K562 (cell line): ENCODE data around the gene HIPK2. TPM values are rescaled to one million over a fixed set of nuclear protein-coding genes. Genes with fewer than 3 reads are reported as not detected.

Experiments
- ATAC-seq: fragments of 200-7000 bp; cut with Tn5 transposase; 3 replicates; pipeline ENCODE4 v1.9.1; 2020; ENCODE audit warnings: moderate library complexity
- BruUV-seq: library from RNA; stranded (reverse); fragments of 400-500 nt; replicated peaks from 2 replicates; lab custom pipeline; 2021; lab: Mats Ljungman, UMichigan
- CTCF ChIA-PET: fragments of 300-600 bp; formaldehyde crosslinking; extraction: SDS; loops from one replicate; lab custom pipeline; 2021; ENCODE audit warnings: low intra/inter-chr PET ratio; lab: Yijun Ruan, JAX
- POLR2A ChIA-PET: fragments of 300-600, 350-650 bp; sonication (Branson Sonifier 250); formaldehyde crosslinking; extraction: SDS; loops from one replicate; lab custom pipeline; 2021; ENCODE audit warnings: antibody characterized with exemption, inconsistent platforms; lab: Yijun Ruan, JAX
- DNase-seq, 4 experiments: peaks; one replicate each; pipeline versions ENCODE4 v3.0.0 to v3.0.0-alpha.2; 2011 to 2018; ENCODE audit warnings: low spot score in 3 of 4, mixed read lengths in 3 of 4; ENCODE audit errors: extremely low read depth in 1 of 4
- FAIRE-seq: peaks from 2 replicates; lab custom pipeline; 2011; peaks lifted over from hg19 to GRCh38; lab: Jason Lieb, UNC
- H2AFZ ChIP-seq: 2 replicates; pipeline ENCODE4 v1.6.0; 2011; ENCODE audit warnings: low read depth, low read length, control low read depth, inconsistent platforms
- H3K27ac ChIP-seq: fragments of 200-600 bp; 3 replicates; pipeline ENCODE4 v1.8.0; 2011; ENCODE audit warnings: low read depth, mild to moderate bottlenecking, control low read depth, inconsistent platforms, low read length, moderate library complexity, mixed read lengths; ENCODE audit errors: extremely low read depth
- H3K27me3 ChIP-seq, 2 experiments: fragments of 300-600 bp in 1 of 2; 2 replicates in 1 of 2; 3 replicates in 1 of 2; pipeline versions ENCODE4 v1.6.0 to v1.8.0; 2011; ENCODE audit warnings: inconsistent platforms in 2 of 2, low read length in 2 of 2, mild to moderate bottlenecking in 1 of 2, mixed read lengths in 1 of 2, moderate library complexity in 1 of 2; ENCODE audit not compliant: control insufficient read depth in 2 of 2, insufficient read depth in 2 of 2
- H3K36me3 ChIP-seq: fragments of 300-600 bp; 3 replicates; pipeline ENCODE4 v1.8.0; 2011; ENCODE audit warnings: mild to moderate bottlenecking, low read length, inconsistent platforms; ENCODE audit not compliant: control insufficient read depth, insufficient read depth
- H3K4me1 ChIP-seq, 2 experiments: fragments of 200-600 bp in 1 of 2; replicated peaks in 1 of 2; 2 replicates in 1 of 2; 3 replicates in 1 of 2; pipeline versions ENCODE4 v1.5.1 to v1.8.0; 2011; ENCODE audit warnings: inconsistent platforms in 2 of 2, low read length in 2 of 2, mild to moderate bottlenecking in 1 of 2, mixed read lengths in 1 of 2, moderate library complexity in 1 of 2; ENCODE audit not compliant: control insufficient read depth in 2 of 2, insufficient read depth in 2 of 2
- H3K4me2 ChIP-seq: 2 replicates; pipeline ENCODE4 v1.6.1; 2011; ENCODE audit warnings: low read length, control low read depth, inconsistent platforms, mixed read lengths; ENCODE audit not compliant: insufficient read depth
- H3K4me3 ChIP-seq: fragments of 200-600 bp; sonication (generic), shearing (Covaris generic); 2 replicates; pipeline ENCODE4 v1.5.1; 2016; ENCODE audit warnings: control low read depth, inconsistent platforms
- H3K79me2 ChIP-seq: fragments of 200-600 bp; 3 replicates; pipeline ENCODE4 v1.8.0; 2011; ENCODE audit warnings: low read length, inconsistent platforms; ENCODE audit not compliant: control insufficient read depth, insufficient read depth
- H3K9ac ChIP-seq, 2 experiments: 2 replicates each; pipeline versions ENCODE4 v1.6.0 to v1.6.1; 2011; ENCODE audit warnings: low read depth in 2 of 2, low read length in 2 of 2, control low read depth in 1 of 2, inconsistent platforms in 1 of 2, mild to moderate bottlenecking in 1 of 2, mixed read lengths in 1 of 2; ENCODE audit not compliant: insufficient read depth in 1 of 2
- H3K9me1 ChIP-seq: one replicate; pipeline ENCODE4 v1.6.0; 2011; ENCODE audit warnings: inconsistent platforms, mild to moderate bottlenecking, low read length, moderate library complexity; ENCODE audit not compliant: control insufficient read depth, insufficient read depth
- H3K9me3 ChIP-seq: replicated peaks from 2 replicates; pipeline ENCODE4 v1.5.1; 2011; ENCODE audit warnings: low read depth, low read length, inconsistent platforms; ENCODE audit not compliant: control insufficient read depth, insufficient read depth
- H4K20me1 ChIP-seq: replicated peaks from 2 replicates; pipeline ENCODE4 v1.6.1; 2011; ENCODE audit warnings: low read length, inconsistent platforms, mixed read lengths; ENCODE audit not compliant: control insufficient read depth, insufficient read depth
- EHMT2 ChIP-seq: fragments of 450-650 bp; IDR thresholded peaks from 2 replicates; pipeline ENCODE4 v1.6.1; 2018; ENCODE audit warnings: antibody characterized with exemption
- FOSL1 ChIP-seq: fragments of 200-800 bp; sonication (Bioruptor generic); conservative IDR thresholded peaks from 2 replicates; pipeline ENCODE4 v1.6.1; 2016; ENCODE audit warnings: missing genetic modification characterization, missing compliant biosample characterization
- MIER1 ChIP-seq: fragments of 450-650 bp; IDR thresholded peaks from 2 replicates; pipeline ENCODE4 v1.6.1; 2016; ENCODE audit warnings: antibody characterized with exemption, mild to moderate bottlenecking, low read depth
- OTX1 ChIP-seq: fragments of 450-650 bp; formaldehyde crosslinking; IDR thresholded peaks from 2 replicates; pipeline ENCODE4 v1.4.0; 2022; ENCODE audit warnings: mild to moderate bottlenecking
- PHTF2 ChIP-seq: fragments of 250-450 bp; sonication (Bioruptor Pico); IDR thresholded peaks from 2 replicates; pipeline ENCODE4 v1.5.0; 2021; ENCODE audit warnings: mild to moderate bottlenecking
- ZNF644 ChIP-seq: fragments of 200-800 bp; sonication (Bioruptor generic); IDR thresholded peaks from 2 replicates; pipeline ENCODE4 v1.6.1; 2016; ENCODE audit warnings: low read depth, missing genetic modification characterization, missing compliant biosample characterization
- ZZZ3 ChIP-seq: fragments of 450-650 bp; IDR thresholded peaks from 2 replicates; pipeline ENCODE4 v1.6.1; 2016; ENCODE audit warnings: antibody characterized with exemption, mild to moderate bottlenecking, moderate library complexity
- WGBS: fragments of 100-300 bp; shearing (Covaris generic); methylation state at CpG from one replicate; pipeline ENCODE4 v1.1.6; 2016; ENCODE audit warnings: low coverage, mixed read lengths; ENCODE audit not compliant: insufficient coverage; ENCODE audit errors: missing lambda C conversion rate; 5-methylcytosine and 5-hydroxymethylcytosine counted together
- in situ Hi-C: fragments of 300-500 bp; cut with MboI; formaldehyde crosslinking; loops from 4 replicates; pipeline ENCODE4 v1.15.0; 2018; ENCODE audit warnings: inconsistent platforms, mixed read lengths
- intact Hi-C: fragments of 100-400 bp; cut with micrococcal nuclease; formaldehyde crosslinking; loops from 2 replicates; pipeline ENCODE4 v1.14.2; 2022
- polyA plus RNA-seq, 8 experiments: library from polyadenylated mRNA; depleted of rRNA in 4 of 8; stranded (reverse) in 5 of 8; unstranded in 3 of 8; fragments of >200 nt; fragmentation: Nextera tagmentation in 2 of 8; fragmentation: Illumina TruSeq in 1 of 8; extraction: Ambion mirVana in 2 of 8; extraction: Trizol in 1 of 8; gene quantifications; 2 replicates each; pipeline versions ENCODE4 v1.2.1 to v1.2.3, GENCODE V29; 2011 to 2014; ENCODE audit warnings: inconsistent platforms in 1 of 8, missing spikeins in 1 of 8
- total RNA-seq, 7 experiments: library from RNA; depleted of rRNA in 6 of 7; stranded (reverse); fragments of >200 nt in 6 of 7; fragmentation: Illumina TruSeq in 2 of 7; extraction: Trizol in 2 of 7; gene quantifications; 2 replicates each; pipeline versions ENCODE4 v1.2.1 to v1.2.3, GENCODE V29; 2011 to 2021; ENCODE audit warnings: low replicate concordance in 1 of 7
- TF ChIP-seq, protein P1 (sequence below): sonication (generic); formaldehyde crosslinking; IDR thresholded peaks from 2 replicates; pipeline ENCODE4 v1.9.0; 2022; ENCODE audit warnings: mild to moderate bottlenecking, missing genetic modification reagents
- TF ChIP-seq, protein P2 (sequence below): fragments of 250-450 bp; sonication (Bioruptor Pico); IDR thresholded peaks from 2 replicates; pipeline ENCODE4 v1.8.0; 2021; ENCODE audit warnings: moderate library complexity, mild to moderate bottlenecking, inconsistent platforms
- TF ChIP-seq, protein P3 (sequence below): fragments of 450-650 bp; formaldehyde crosslinking; IDR thresholded peaks from 2 replicates; pipeline ENCODE4 v1.4.0; 2022; ENCODE audit warnings: missing genetic modification characterization
- TF ChIP-seq, protein P4 (sequence below): sonication (generic); formaldehyde crosslinking; IDR thresholded peaks from 2 replicates; pipeline ENCODE4 v1.8.0; 2022; ENCODE audit warnings: mild to moderate bottlenecking, missing genetic modification reagents

HIPK2 gene
- total and polyA plus RNA-seq, 9 of the 15 experiments (the other 6 are each of a cell fraction or from before 2014, with no cell fraction given) = 0.69 to 19.8 (median 5.1) TPM

DNA sequence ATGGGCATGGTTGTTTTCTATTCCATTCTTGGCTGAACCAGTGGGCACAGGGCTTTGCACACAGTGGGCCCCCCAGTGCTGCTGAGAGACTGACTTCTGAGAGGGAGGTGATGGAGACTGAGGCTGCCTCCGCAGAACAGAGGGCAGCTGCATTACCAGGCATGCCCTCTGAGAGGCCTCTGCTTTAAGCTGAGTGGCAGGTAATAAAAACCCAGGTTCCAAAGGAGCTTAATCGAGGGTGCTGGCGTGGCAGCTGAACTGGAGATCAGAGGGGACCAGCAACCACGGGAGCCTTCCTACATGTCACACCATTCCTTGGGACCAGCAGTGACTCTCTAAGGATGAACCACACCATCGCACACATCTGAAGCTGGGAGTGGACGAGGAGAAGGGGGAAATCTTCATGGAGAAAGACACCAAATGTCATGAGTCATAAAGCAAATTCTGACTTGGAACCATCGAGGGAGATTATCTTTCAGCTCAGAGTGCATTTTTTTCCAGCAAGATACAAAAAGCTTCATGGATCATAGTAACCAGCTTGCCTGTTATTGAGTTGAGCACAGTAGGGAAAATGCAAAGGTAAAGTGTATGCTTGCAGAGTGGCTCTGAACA lies 24.6 kb downstream of the HIPK2 start:
- Histone ChIP-seq H4K20me1 (peaks cover 49% of the 10 kb centered on the region), H3K79me2 (peaks cover 6% of the 10 kb centered on the region; the same call in 1 of the 3 replicates), H3K27ac (no peak overlapping the region), H3K9me3 (no peaks in the 10 kb centered on the region), H3K27me3 (peaks cover 0 to 9% of the 10 kb centered on the region in 2 experiments; a peak in 1 of 5 replicates), H2AFZ (no peak overlapping the region), H3K4me2 (no peak overlapping the region), H3K4me3 (no peak overlapping the region), H3K9ac (no peak overlapping the region), H3K36me3 (no peaks in the 10 kb centered on the region), H3K9me1 (no peaks in the 10 kb centered on the region), H3K4me1 (no peaks in the 10 kb centered on the region; a peak in 2 of 5 replicates)
- CTCF ChIA-PET = interaction anchor here (0.8 kb wide), 1 partner anchor 259 kb away, joined by 3 read pairs; no protein-coding TSS in a partner anchor
- ATAC-seq (peak; percentile 59), DNase-seq (peak in 2 of 4 experiments; percentile 45), FAIRE-seq (no peak)
- POLR2A ChIA-PET = interaction anchor here (0.9 to 1.3 kb wide), 3 partner anchors 10 to 61 kb away, joined by 3 read pairs; no protein-coding TSS in a partner anchor
- in situ Hi-C loops = no loop called here
- TF ChIP-seq MIER1 (no peak), FOSL1 (tag) (0 out of 2 replicates have a peak, but pooled peaks have one; percentile 30)
- 26% methylated on average over 7 of the region's 7 CpGs for WGBS
- no TSS peak for BruUV-seq
- intact Hi-C loops = no loop called here

DNA sequence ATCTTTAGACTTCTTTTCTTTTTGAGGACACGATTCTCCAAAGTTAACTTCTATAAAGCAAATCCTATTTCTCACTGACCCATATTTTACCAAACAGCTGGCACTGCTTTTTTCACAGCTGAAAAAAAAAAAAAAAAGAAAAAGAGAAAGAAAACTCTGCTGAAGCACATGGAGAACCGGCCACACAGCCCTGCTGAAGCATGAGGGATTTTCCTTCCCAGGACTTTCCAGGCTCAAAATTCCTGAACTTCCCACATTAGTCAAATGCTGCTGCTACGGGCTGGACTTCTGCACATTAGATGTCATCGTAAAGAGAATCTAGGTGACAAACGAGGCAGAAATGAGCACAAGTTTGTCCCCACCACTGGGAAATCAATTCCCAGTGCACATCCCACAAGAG lies 25.2 kb downstream of the HIPK2 start:
- intact Hi-C loops (no loop called here), in situ Hi-C loops (no loop called here)
- Histone ChIP-seq H2AFZ (no peak overlapping the region), H3K27me3 (peaks cover 0 to 9% of the 10 kb centered on the region in 2 experiments; a peak in 1 of 5 replicates), H3K79me2 (peaks cover 6% of the 10 kb centered on the region; the same call in 1 of the 3 replicates), H3K9ac (no peak overlapping the region), H3K9me3 (no peaks in the 10 kb centered on the region), H3K36me3 (no peaks in the 10 kb centered on the region), H3K9me1 (no peaks in the 10 kb centered on the region), H3K4me3 (no peak overlapping the region), H3K27ac (no peak overlapping the region), H3K4me2 (no peak overlapping the region), H3K4me1 (no peaks in the 10 kb centered on the region; a peak in 2 of 5 replicates), H4K20me1 (peaks cover 53% of the 10 kb centered on the region)
- DNase-seq (no peak), FAIRE-seq (no peak), ATAC-seq (no peak)
- ChIA-PET CTCF (interaction anchor here (0.6 to 0.8 kb wide), 2 partner anchors 73 to 259 kb away, joined by 3 read pairs; no protein-coding TSS in a partner anchor), POLR2A (interaction anchor here (0.9 kb wide), 1 partner anchor 18 kb away, joined by 3 read pairs; no protein-coding TSS in a partner anchor)
- 23% methylated on average over 5 of the region's 5 CpGs for WGBS
- no TSS peak for BruUV-seq
- TF ChIP-seq, protein P1, sequence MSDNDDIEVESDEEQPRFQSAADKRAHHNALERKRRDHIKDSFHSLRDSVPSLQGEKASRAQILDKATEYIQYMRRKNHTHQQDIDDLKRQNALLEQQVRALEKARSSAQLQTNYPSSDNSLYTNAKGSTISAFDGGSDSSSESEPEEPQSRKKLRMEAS = no peak
- TF ChIP-seq ZZZ3 (no peak), EHMT2 (no peak), OTX1 (CRISPR knock-in tag) (no peak), ZNF644 (no peak), PHTF2 (CRISPR knock-in tag) (no peak)
- TF ChIP-seq, protein P2, sequence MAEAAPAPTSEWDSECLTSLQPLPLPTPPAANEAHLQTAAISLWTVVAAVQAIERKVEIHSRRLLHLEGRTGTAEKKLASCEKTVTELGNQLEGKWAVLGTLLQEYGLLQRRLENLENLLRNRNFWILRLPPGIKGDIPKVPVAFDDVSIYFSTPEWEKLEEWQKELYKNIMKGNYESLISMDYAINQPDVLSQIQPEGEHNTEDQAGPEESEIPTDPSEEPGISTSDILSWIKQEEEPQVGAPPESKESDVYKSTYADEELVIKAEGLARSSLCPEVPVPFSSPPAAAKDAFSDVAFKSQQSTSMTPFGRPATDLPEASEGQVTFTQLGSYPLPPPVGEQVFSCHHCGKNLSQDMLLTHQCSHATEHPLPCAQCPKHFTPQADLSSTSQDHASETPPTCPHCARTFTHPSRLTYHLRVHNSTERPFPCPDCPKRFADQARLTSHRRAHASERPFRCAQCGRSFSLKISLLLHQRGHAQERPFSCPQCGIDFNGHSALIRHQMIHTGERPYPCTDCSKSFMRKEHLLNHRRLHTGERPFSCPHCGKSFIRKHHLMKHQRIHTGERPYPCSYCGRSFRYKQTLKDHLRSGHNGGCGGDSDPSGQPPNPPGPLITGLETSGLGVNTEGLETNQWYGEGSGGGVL (CRISPR knock-in tag) = no peak
- TF ChIP-seq, protein P3, sequence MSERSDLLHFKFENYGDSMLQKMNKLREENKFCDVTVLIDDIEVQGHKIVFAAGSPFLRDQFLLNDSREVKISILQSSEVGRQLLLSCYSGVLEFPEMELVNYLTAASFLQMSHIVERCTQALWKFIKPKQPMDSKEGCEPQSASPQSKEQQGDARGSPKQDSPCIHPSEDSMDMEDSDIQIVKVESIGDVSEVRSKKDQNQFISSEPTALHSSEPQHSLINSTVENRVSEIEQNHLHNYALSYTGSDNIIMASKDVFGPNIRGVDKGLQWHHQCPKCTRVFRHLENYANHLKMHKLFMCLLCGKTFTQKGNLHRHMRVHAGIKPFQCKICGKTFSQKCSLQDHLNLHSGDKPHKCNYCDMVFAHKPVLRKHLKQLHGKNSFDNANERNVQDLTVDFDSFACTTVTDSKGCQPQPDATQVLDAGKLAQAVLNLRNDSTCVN (CRISPR knock-in tag) = no peak
- TF ChIP-seq, protein P4, sequence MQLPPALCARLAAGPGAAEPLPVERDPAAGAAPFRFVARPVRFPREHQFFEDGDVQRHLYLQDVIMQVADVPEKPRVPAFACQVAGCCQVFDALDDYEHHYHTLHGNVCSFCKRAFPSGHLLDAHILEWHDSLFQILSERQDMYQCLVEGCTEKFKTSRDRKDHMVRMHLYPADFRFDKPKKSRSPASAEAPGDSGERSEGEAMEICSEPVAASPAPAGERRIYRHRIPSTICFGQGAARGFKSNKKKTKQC = no peak
